ENCODE measurements around the gene ACYP1.

Gene ACYP1

DNA sequence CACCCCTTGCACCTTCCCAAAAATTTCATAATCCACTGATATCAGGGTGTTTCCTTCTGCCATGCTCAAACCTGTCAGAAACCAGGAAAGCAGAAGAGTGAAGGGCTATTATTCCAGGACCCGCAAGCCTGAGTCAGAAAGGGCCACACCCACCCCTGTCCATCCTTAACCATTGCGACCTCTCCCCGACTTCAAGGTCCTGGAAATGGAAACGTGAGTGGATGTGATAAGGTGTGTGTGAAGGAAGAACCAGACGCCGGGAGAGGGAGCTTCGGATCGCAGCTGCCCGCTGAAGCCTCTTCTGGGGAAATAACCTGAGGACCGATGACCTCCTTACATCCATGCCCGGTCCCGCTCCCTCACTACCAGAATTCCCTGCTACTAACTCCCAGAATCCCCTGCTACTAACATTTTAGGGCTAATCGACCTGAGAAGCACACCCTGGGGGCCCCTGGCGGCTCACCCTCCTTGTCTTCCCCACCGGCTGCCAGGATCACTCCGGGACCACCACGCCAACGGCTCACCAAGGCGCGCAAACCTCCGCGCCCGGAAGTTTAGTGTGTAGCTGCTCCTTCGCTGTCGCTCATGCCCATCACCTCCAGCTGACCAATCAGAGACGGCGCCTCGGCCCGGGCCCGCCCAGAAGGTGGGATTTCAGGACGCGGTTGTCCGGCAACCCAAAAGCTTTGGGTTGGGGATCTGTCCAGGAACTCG lies at the start of gene ACYP1:
Gene ACYP1, minus strand, starts transcription at position 534 of the 714 bp plus-strand sequence. Its CDS starts 471 bp downstream, at position 63.
- peak; percentile 91 for DNase-seq

DNA sequence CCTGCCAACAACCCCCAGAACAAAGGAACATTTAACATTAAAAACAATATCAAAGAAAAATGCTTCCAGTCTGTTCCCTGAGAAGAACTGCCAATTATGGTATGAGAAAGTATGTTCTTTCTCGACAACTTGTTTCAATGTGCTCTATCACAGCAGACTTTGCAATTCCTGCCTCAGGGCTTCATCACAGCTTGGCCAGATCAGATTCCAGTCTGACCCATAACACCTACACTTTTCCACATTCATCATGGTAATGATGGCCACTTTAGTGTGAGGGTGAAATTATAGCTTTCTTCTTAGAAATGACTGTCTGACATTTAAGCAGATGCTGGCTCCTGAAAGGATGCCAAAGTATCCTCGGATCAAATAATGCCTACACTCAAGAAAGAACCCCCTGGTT lies 46.1 kb upstream of the ACYP1 start:
- DNase-seq = no peak

- DNase-seq = no peak
Measured at GRCh38 chr14:75107186-75107585, 43.4 kb upstream of the ACYP1 start.

- no peak for DNase-seq
Measured at GRCh38 chr14:75101491-75101890, 37.7 kb upstream of the ACYP1 start.

DNA sequence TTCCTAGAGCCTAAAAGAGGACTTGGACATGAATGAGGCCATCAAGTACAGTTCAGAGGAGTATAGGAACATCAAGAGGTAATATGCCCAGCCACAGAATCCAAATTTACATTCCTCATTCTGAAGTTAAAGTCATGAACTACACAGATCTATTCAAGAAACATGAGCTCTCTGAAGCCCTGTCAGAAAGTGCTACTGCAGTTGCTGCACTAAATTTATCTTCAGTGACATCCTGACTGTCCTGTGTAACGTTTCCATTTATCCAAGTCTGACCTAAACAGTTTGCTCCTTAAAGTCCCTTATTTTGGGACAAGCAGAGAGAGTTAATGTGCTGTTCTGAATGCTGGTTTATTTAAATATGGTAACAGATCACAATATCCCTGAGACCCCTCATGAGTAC lies 34.9 kb upstream of the ACYP1 start:
- no peak for DNase-seq

- no peak for DNase-seq
Measured at GRCh38 chr14:75098212-75098611, 34.4 kb upstream of the ACYP1 start.

DNA sequence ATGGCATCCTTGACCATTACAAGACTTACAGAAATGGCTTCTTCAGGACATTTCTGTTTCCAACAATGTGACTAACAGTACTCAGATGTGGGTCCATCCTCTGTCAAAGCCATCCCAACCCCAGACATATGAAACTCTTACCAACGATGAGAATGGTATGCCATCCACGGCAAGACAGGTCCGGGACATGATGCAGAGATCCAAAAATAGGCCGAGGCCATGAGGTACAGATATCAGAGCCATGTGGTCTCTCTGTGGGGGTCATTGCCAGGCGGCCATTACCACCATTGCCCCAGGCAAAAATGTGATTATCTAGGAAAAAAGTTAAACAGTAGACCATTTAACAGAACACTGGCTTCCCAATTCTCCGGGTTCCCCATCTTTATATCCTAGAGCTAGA lies 33.1 kb upstream of the ACYP1 start:
- no peak for DNase-seq

- no peak for DNase-seq
Measured at GRCh38 chr14:75095690-75096089, 31.9 kb upstream of the ACYP1 start.

GRCh38 chr14:75094896-75095295 lies 31.1 kb upstream of the ACYP1 start:
- DNase-seq = no peak

- no peak for DNase-seq
Measured at GRCh38 chr14:75092698-75093097, 28.9 kb upstream of the ACYP1 start.

- DNase-seq = no peak
Measured at GRCh38 chr14:75091251-75091650, 27.4 kb upstream of the ACYP1 start.

- DNase-seq = no peak
Measured at GRCh38 chr14:75090353-75090752, 26.5 kb upstream of the ACYP1 start.

DNA sequence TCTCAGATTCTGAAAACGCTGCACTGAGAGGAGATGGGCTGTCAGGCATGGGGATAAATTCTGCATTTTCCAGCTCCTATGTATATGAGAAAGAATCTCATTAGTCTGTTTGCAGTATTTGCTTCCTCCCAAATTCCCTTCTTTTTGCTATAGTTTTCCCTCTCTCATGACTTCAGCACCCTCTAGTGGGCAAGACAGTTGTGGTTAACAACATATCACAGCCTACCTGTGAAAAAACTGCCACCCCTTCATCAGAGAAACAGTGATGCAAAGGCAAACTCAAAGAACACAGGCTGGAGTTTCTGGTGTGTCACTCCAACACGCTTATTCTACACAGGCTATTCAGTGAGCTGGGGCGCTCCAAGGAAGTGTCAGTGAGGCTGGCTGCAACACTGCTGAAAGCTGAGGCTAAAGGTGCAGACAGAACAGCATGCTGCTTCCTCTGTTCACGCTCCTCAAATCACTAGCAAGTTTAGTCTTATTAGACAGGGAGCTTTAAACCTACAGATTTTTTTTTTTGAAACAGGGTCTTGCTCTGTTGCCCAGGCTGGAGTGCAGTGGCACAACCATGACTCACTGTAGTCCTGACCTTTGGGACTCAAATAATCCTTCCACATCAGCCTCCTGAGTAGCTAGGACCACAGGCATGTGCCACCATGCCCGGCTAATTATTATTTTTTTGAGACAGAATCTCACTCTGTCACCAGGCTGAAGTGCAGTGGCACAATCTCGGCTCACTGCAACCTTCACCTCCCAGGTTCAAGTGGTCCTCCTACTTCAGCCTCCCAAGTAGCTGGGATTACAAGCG lies 24.9 kb upstream of the ACYP1 start:
- peak; percentile 54 for DNase-seq

DNA sequence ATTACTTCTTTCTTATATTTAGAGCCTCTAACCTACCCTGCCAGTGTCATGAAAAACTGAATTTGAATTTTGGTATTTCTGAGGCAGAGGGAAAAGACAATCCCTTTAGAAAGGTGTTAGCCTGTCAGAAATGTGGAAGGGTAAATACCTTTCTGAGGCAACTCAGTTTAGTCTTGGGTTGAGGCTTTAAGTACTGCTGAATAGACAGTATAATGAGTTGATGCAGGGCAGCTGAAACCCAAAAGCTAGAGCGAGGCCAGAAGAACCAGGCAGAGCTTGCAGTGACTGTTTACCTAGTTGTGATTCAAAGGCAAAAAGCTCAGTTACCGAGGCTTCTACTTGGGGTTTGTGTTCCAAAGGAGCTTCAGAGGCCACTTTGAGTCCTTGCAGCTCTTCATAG lies 24.3 kb upstream of the ACYP1 start:
- DNase-seq = no peak

GRCh38 chr14:75084513-75084912 lies 20.7 kb upstream of the ACYP1 start:
- DNase-seq = no peak

DNA sequence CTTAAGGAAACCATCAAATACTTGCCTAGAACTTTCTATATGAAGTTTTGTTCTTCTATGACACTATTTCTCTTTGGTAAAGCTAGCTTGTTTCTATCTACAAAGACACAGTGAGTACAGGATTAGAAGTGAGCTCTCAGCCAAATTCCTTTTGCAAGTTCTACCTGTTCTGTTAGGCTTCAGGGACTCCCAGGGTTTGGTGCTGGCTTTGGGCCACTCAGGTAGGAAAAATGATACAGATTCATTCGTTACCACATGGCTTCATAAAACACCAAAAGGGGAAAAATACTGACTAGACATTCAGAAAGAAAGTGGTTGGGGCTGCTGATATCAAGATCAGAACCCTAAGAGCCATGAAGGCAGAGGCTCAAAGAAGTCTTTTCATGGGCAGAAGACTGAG lies 19.4 kb upstream of the ACYP1 start:
- no peak for DNase-seq

DNA sequence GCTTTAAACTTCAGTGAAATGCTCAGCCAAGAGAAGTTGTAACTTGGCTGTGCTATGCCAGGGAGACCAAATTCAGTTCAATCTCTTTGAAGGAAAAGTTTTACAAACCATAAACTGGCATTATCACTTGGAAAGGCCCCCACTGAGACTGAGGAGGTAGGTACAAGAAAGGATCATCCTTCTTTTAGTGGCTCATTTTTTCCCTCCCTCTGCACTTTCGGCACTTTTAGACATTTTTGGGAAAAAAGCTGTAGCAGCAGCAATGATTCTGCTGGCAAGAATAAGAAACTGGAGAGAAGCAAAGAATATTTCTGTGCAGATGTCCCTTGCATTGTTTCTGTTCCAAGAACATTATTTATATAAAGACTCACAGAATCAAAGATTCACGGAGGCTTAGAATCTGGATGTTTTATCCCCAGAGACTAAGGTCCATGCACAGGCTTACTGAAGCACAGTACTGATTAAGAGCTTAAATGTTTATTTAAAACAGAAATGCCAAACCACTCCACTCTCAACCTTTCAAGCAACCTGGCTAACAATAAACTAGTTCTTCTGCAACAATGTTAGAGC lies 17.9 kb upstream of the ACYP1 start:
- no peak for DNase-seq

DNA sequence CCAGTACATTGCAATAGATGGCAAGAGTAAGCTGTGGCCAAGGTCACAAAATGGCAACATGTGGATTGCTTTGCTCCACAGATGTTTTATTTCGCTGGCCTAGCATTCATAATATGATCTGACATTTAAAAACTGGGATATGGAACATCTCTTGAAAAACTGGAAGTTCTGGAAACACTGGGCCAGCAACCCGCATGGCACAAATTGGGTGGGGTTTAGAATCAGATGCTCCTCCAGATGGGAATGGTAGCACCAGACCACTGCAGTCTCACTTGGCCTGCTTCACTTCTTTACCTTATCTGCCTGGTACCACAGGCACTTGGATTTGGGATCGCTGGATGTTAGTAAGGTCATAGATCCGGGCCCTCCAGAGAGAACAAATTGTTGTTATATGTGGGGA lies 15.7 kb upstream of the ACYP1 start:
- no peak for DNase-seq

- DNase-seq = no peak
Measured at GRCh38 chr14:75077794-75078193, 14.0 kb upstream of the ACYP1 start.

- DNase-seq = no peak
Measured at GRCh38 chr14:75070383-75070782, 6.6 kb upstream of the ACYP1 start.

DNA sequence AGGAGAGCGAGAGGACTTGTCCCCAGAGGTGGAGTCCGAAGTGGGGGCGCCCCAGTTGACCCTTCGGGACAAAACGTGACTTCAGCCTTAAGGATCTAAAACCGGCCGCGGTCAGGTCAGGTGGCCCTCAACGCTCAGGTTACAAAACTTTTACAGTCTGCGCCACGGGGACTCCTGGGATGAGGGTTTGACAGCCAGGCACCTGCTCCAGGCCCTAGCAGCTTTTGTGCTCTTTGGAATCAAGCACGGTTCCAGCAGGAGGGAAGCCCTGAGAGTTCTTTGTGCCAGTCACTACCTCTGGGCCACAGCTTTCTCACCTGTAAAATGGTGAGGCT lies 6.0 kb upstream of the ACYP1 start:
- DNase-seq = no peak

DNA sequence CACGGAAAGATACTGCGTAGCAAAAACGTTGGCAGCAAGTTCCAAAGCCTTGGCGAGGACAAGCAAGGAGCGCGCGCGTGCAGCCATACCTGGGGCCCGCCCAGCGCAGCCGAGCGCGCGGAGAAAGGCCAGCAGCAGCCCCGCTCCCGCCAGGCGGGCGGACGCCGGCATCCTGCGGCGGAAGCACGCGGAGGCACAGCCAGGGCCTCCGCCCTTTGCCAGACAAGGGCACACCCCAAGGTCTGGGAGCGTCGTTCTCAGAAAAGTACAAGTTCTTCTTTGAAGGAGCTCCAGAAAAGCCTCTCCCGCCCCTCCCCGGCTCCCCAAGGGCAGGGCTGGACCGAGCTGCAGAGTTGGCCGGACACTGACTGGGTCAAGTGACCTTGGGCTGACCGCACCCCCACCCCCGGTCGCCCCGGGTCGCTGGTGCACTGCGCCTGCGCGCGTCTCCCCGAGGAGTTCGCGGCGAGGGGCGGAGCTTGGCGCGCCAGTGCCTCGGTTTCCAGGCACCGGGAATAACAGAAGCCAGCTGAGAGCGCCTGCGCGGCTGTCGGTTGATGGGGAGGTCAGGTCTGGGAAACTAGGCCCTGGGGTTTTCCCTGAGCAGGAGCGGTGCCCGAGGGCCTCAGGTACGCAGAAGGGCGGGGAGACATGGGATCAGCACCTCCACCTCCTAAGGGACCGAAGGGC lies 5.4 kb upstream of the ACYP1 start, which contains the start of gene ZC2HC1C:
Gene ZC2HC1C, plus strand, starts transcription at position 521 of the 690 bp plus-strand sequence. CDS start 933 bp downstream, outside the sequence.
- DNase-seq = peak; percentile 23

Data from OCI-M1 (cell line).